D721Med (cell line): ENCODE results near the gene CTSZ.

Experiments used
- DNase-seq: peaks from one replicate; pipeline ENCODE4 v3.0.0; 2011; ENCODE audit warnings: low spot score; ENCODE audit not compliant: insufficient read length
- FAIRE-seq: peaks from 2 replicates; lab custom pipeline; 2011; peaks lifted over from hg19 to GRCh38; lab: Jason Lieb, UNC
- TF ChIP-seq, protein P1 (sequence below): IDR thresholded peaks from 2 replicates; pipeline ENCODE4 v1.5.1; 2012; ENCODE audit warnings: mild to moderate bottlenecking, control low read depth; ENCODE audit not compliant: insufficient read depth; ENCODE audit errors: missing control alignments

The CTSZ gene

DNA sequence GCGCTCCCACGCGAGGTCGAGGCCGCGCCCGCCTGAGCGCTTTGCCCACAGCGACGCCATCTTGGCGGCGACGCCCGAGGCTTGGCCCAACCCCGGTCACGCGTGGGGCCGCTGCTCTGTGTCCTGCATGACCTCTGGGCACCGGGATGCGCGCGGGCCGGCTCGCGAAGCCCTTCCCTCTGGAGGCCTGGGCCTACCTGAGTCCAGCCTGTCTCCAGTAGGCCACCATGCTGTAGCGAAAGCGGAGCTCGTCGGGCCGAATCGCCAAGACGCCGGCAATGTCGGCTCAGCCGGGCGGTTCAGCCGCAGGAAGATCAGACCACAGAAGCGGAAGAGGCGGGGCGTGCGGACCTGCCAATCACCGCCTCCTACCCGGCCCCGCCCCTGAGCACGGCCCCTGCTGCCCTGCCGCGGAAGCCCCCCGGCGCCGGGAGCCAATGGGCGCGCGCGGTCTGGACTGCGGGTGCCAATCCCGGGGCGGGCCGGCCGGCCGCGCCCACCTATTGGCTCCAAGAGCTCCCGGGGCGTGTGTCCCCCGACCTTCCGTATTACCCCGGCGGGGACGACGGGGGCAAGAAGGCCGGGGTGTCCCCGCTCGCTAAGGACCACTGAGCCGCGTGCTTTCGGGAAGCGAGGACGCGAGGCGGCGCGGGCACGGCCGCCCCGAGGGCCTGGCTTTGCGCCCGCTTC lies 25.1 kb upstream of the CTSZ start, which contains the start of gene ATP5F1E:
ATP5F1E (minus strand) TSS at position 313 of the 690 bp plus-strand sequence; CDS start at position 229, 84 bp downstream.
- DNase-seq: peak; percentile 54
- no peak for FAIRE-seq
- TF ChIP-seq, protein P1, sequence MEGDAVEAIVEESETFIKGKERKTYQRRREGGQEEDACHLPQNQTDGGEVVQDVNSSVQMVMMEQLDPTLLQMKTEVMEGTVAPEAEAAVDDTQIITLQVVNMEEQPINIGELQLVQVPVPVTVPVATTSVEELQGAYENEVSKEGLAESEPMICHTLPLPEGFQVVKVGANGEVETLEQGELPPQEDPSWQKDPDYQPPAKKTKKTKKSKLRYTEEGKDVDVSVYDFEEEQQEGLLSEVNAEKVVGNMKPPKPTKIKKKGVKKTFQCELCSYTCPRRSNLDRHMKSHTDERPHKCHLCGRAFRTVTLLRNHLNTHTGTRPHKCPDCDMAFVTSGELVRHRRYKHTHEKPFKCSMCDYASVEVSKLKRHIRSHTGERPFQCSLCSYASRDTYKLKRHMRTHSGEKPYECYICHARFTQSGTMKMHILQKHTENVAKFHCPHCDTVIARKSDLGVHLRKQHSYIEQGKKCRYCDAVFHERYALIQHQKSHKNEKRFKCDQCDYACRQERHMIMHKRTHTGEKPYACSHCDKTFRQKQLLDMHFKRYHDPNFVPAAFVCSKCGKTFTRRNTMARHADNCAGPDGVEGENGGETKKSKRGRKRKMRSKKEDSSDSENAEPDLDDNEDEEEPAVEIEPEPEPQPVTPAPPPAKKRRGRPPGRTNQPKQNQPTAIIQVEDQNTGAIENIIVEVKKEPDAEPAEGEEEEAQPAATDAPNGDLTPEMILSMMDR: no peak

GRCh38 chr20:59031564-59032022 lies 24.5 kb upstream of the CTSZ start:
- DNase-seq (no peak), FAIRE-seq (no peak)
- TF ChIP-seq, protein P1: no peak

DNA sequence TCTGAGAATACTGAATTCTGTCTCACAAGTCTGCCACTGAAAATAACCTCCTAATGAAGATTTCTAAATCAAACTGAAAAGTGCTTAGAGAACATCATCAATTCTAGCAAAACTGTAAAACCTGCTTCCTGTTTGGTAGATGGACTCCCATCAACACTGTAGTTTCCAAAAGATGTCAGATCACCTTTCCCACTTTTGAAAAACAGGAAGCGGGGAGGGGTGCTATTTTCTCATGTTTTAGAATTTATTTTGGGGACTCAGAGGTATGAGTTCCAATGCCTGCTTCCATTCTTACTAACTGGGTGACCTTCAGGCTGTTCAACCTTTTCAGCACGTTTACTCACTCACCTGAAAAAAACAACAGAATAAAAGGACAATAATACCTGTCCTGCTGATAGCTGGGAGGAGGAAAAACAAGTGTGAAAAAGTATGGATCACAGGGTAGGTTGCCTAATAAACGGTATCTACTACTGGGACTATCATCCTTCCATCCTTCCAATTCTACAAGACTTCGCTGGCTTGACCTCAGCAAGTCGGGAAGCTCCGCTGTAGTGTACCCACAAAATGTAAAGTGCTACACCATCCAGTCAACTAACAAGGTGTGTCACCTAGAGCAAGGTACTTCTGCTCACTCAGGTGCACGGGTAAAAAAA lies 24.0 kb upstream of the CTSZ start:
- FAIRE-seq (no peak), DNase-seq (no peak)
- TF ChIP-seq, protein P1: no peak

- no peak for FAIRE-seq
- TF ChIP-seq, protein P1: no peak
- DNase-seq: no peak
Measured at GRCh38 chr20:59028812-59029211, 21.8 kb upstream of the CTSZ start.

- DNase-seq (no peak), FAIRE-seq (no peak)
Measured at GRCh38 chr20:59027741-59028320, 20.8 kb upstream of the CTSZ start.

DNA sequence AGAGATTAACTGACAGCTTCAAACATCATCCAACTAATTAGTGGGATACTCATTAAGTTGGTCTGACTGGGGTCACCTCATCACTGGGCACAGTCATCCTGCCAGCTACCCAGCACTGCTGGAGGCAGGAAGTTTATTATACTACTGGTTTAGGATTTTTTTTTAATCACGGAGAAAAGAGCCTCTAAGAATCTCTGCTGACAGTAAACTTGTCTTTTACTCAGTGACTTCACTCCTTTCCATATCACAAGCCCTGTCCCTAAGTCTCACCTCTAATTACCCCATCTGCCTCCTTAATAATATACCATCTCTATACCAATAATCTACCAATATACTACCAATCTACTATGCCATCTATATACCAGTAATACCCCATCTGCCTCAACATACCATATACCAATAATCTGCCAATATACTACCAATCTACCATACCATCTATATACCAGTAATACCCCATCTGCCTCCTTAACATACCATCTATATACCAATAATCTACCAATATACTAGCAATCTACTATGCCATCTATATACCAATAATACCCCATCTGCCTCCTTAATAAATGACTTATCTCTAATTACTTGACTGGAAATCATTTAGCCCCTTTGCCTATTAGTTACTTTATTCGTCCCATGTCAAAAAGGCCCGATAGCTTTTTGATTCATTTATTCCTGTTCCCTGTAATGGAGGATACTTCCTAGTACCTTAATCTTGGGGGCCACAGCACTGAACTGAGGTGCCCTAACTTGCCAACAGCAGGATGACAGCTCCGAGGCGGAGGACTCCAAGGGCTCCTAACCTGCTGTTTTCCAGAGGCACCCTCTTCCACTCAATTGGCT lies 20.1 kb upstream of the CTSZ start:
- FAIRE-seq (no peak), DNase-seq (no peak)
- TF ChIP-seq, protein P1: no peak

More at GRCh38 chr20:59027741-59028320, 20.8 kb upstream of the CTSZ start:
- TF ChIP-seq, protein P1: no peak
